HG03521 (cell line): ENCODE data around the gene UVRAG.

Experiments used
- ATAC-seq: cut with Tn5 transposase; IDR thresholded peaks from one replicate; pipeline ENCODE4 v1.9.1; 2021; ENCODE audit warnings: mild to moderate bottlenecking, moderate library complexity; ENCODE audit not compliant: unreplicated experiment

The UVRAG gene

GRCh38 chr11:75996523-75997442 lies 181.8 kb downstream of the UVRAG start:
- ATAC-seq: no peak

DNA sequence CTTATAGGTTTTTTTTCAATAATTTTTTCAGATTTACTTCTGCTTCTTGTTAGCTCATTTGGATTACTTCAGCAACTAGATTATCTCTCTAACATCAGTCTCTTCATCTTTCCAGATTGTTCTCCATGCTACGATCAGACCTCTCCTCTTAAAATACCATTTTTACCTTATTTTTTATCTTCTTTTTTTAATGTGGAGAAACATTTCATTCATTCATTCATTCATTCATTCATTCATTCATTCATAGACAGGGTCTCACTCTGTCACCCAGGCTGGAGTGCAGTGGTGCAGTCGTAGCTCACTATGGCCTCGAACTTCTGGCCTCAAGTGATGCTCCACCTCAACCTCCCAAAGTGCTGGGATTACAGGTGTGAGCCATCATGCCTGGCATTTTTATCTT lies 189.4 kb downstream of the UVRAG start:
- ATAC-seq: no peak

DNA sequence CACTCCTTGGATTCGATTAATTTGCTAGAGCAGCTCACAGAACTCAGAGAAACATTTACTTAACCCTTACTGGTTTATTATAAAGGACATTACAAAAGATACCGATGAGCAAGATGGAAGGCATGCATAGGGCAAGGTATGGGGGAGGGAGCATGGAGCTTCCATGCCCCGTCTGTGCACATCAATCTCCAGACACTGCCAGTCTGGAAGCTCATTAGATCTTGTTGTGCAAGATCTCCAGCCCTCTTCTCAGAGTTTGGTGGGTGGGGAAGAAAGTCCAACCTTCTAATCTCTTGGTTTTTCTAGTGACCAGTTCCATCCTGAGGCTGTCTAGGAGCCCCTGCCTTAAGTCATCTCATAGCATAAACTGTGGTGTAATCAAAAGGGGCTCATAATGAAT lies 190.7 kb downstream of the UVRAG start:
- no peak for ATAC-seq

GRCh38 chr11:76007166-76007565 lies 192.2 kb downstream of the UVRAG start:
- ATAC-seq: no peak

GRCh38 chr11:76008474-76008873 lies 193.5 kb downstream of the UVRAG start:
- no peak for ATAC-seq

- no peak for ATAC-seq
These were observed 195.0 kb downstream of the UVRAG start for GRCh38 chr11:76010051-76010450.

GRCh38 chr11:76013526-76013925 lies 198.5 kb downstream of the UVRAG start:
- no peak for ATAC-seq

- no peak for ATAC-seq
These were observed 208.4 kb downstream of the UVRAG start for GRCh38 chr11:76023236-76024068.

DNA sequence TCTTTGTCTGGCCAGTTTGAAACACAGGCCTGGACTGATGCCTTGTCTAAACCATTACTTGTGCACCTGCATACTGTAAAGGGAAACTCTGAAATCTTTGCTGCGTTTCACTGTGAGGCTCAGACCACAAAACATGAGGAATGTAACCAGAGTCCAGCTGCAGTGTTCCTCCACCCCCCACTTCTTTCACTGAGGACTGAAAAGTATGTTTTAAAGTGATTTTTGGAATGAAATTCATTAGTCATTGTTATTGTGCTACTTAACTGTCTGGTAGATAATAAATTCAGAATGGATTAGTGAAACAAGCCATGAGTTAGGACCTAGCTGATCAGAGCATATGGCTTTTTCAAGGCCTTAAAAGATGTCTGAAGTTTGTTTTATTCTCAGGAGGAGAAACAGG lies 210.1 kb downstream of the UVRAG start:
- ATAC-seq: no peak

DNA sequence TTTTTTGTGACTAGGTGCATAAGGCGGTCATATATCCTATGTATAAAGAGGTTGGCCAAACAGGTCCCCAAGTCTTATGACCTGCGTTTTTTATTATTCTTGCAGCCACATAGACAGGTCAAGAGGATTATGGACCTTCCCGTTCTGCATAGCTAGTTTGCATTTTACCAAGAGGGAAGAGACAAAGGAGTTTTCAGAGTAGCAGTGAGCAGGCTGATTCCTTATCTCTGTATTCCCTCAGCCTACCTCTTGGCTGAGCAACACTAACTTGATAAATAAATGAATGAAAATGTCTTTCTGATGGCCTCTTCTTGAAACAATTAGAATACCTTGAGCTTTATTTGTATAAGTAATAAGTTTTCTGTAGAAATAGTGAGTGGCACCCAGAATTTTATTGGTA lies 210.8 kb downstream of the UVRAG start:
- no peak for ATAC-seq

- no peak for ATAC-seq
These were observed 211.3 kb downstream of the UVRAG start for GRCh38 chr11:76026281-76026680.

- ATAC-seq: no peak
These were observed 211.9 kb downstream of the UVRAG start for GRCh38 chr11:76026862-76027261.

- no peak for ATAC-seq
These were observed 215.3 kb downstream of the UVRAG start for GRCh38 chr11:76030286-76030685.

DNA sequence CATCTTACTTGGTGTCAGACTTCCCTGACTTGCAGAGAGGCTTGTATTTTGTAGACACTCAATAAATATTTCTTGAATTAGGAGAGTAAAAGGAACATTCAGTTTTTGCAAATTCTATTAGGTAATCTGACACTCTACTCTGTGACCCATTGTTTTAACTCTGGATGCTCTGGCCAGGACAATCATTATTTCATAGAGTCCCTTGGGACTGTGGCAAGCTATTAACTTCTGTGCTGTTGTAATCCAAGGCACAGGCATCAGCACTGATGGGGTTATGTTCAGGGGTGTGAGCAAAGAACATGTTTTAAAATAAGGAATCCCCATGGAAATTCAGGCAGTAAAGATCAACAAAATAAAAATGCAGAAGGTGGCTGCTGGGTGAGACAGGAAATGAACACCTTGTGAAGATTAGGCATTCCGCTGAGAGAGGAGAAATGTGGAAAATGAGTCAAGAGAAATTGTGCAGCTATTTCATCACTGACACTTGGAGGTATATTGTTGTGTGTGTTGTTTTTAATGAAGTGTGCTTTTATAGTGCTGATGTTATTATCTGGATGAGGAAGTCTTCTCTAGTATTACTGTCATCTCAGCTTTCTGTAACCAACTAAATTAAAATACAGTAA lies 216.1 kb downstream of the UVRAG start:
- ATAC-seq: no peak

GRCh38 chr11:76033699-76034098 lies 218.7 kb downstream of the UVRAG start:
- no peak for ATAC-seq

- ATAC-seq: no peak
These were observed 220.0 kb downstream of the UVRAG start for GRCh38 chr11:76035020-76035419.

DNA sequence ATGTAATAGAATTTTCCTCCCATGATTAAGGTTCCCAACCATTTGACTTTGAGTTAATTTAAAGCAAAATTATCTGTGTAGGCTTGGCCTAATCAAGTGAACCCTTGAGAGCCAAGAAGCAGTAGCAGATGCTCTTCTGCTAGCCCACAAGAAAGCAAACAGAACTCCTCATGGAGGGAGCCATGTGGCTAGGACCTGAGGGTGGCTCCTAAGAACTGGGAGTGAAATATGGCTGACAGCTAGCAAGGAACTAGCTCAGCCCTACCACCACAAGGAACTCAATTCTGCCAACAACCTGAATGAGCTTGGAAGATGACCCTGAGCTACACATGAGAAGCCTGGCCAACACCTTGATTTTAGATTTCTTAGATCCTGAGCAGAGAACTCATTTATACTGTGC lies 223.6 kb downstream of the UVRAG start:
- no peak for ATAC-seq

DNA sequence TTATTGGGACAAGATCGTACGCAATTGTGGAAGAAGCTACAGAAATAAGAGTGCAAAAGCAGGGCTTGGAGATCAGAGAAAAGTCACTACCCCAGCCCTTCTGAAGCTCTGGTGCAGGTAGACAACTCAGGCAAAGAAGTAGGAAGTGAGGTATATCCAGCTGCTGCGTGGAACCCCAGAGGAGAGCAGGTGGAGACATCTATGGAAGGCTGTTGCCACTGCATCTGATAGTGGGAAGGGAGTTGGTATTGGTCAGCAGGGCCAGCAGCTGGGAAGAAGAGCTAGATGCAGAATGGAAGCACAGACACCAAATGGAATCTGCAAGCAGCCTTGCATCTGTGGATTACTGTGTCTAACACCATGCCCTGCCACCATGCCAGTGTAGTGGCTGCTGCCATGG lies 226.2 kb downstream of the UVRAG start:
- no peak for ATAC-seq

- no peak for ATAC-seq
These were observed 229.8 kb downstream of the UVRAG start for GRCh38 chr11:76044750-76045320.

- no peak for ATAC-seq
These were observed 232.2 kb downstream of the UVRAG start for GRCh38 chr11:76047231-76047630.

DNA sequence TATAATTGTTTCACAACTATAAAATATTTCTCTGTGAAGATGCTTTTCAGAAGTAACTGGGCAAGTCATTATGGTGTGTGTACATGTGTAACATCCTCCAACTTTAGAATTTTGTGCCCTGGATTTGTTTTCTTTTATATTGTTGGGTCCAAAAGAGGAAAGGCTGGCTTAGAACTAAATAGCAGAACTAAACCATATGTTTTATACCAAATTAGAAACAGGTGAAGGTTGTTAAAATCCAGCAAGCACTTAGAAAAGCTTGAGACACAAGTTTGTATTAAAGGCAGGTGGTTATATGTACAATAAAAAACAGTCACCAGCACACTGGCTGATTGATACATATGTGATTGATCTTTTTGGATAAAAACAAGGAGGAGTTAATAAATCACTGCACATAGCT lies 232.8 kb downstream of the UVRAG start:
- no peak for ATAC-seq
